ENCODE results near the gene PTPRN2.

DNA sequence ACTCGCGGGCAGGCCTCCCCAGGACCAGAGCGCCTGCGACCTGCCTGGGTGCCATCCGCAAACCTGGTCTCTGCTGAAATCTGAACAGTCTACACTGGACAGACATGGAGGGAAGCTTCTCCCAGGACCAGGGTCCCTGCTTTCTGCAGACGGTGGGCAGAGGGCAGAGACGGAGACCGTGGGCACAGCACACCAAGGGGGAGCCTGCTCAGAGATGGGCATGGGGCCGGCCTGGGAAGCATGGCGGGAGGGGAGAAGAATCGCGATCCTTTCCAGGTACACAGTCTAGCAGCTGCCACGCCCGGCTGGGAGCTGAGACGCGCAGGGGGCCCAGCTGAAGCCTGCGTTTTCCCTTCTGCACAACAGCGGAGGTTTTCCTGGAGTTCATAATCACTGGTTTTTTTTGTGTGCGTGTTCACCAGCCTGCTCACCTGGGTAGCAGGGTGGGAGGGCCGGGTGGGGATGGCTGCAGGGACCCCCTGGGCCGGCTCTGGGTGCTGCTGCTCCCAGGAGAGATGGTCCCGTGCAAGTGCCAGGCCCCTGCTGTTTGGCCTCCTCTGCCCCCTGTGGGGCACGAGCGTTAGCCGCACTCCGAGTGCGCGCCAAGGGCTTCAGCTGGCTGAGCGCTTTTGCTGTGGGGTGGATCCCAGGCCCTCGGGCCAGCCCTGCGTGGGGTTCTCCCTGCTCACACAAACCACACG lies 802.0 kb downstream of the PTPRN2 start:
- TF ChIP-seq POLR2A (IDR thresholded peaks at IDR 0.05), result no peak
- no peak for TF ChIP-seq CTCF (IDR thresholded peaks at IDR 0.05)
